Activated CD4-positive, alpha-beta memory T cell treated with anti-CD3 and anti-CD28 coated beads for 36 hours (primary cell): ENCODE measurements around the gene ISCA1. TPM values are rescaled to one million over a fixed set of nuclear protein-coding genes. Genes with fewer than 3 reads are reported as not detected.
A peak's percentile ranks its signal among the peaks of the same experiment; 100 is the strongest.
"Not testable (repeated sequence)": the region's sequence is repeated elsewhere in the genome, so short reads cannot be mapped to it uniquely, and the experiment has no call there.

Experiments
- CTCF ChIA-PET: fragments of 350-600 bp; sonication (Branson Sonifier 250); formaldehyde crosslinking; loops from one replicate; lab custom pipeline; 2021; ENCODE audit warnings: antibody characterized with exemption, inconsistent platforms; lab: Charles Lee
- POLR2A ChIA-PET: fragments of 350-600 bp; sonication (Branson Sonifier 250); formaldehyde crosslinking; loops from one replicate; lab custom pipeline; 2021; ENCODE audit warnings: antibody characterized with exemption; lab: Charles Lee
- DNase-seq: peaks from one replicate; pipeline ENCODE4 v3.0.0-alpha.2; 2020
- H3K27ac Mint-ChIP-seq: one replicate; pipeline ENCODE4 v1.8.0; 2021; ENCODE audit warnings: mixed read lengths
- H3K27me3 Mint-ChIP-seq: one replicate; pipeline ENCODE4 v1.8.0; 2021; ENCODE audit warnings: mixed read lengths
- H3K36me3 Mint-ChIP-seq: one replicate; pipeline ENCODE4 v1.8.0; 2021; ENCODE audit warnings: mixed read lengths
- H3K4me1 Mint-ChIP-seq: one replicate; pipeline ENCODE4 v1.8.0; 2021; ENCODE audit warnings: low read depth, mixed read lengths
- H3K4me3 Mint-ChIP-seq: one replicate; pipeline ENCODE4 v1.8.0; 2021; ENCODE audit warnings: mild to moderate bottlenecking, mixed read lengths
- H3K9me3 Mint-ChIP-seq: one replicate; pipeline ENCODE4 v1.8.0; 2021; ENCODE audit warnings: mixed read lengths
- intact Hi-C: fragments of 100-400 bp; cut with micrococcal nuclease; formaldehyde crosslinking; loops from one replicate; pipeline ENCODE4 v1.15.1; 2023
- total RNA-seq, 2 experiments: library from RNA; stranded (reverse); gene quantifications; one replicate each; pipeline ENCODE4 v1.2.3, GENCODE V29; 2021

Gene ISCA1
- total RNA-seq, 2 experiments from 2014 or later: 21.4 to 22.1 TPM

DNA sequence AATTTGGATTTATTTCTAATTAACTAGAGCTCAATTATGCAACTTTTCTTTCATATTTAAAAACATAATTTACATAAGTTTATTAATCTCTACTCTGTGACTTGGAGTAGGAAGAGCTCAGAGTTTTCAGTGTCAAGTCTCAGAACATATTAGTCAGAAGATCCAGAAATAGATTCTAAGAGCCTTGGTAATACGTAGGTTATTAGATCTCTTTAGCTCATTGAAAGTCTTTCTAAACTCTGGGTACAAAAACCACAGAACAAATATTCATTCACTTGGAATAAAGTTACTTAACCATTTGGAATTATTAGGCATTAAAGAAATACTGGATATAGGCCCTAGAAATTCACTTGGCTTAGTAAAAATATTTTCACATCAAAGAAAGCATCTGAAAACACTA, 26.3 kb upstream of the ISCA1 start:
- Mint-ChIP-seq H3K9me3 (no peaks in the 10 kb centered on the region), H3K4me3 (no peak overlapping the region), H3K4me1 (peaks cover 17% of the 10 kb centered on the region), H3K36me3 (peaks cover 60% of the 10 kb centered on the region), H3K27ac (no peak overlapping the region), H3K27me3 (no peaks in the 10 kb centered on the region)
- intact Hi-C loops: no loop called here
- no peak for DNase-seq
- ChIA-PET CTCF (interaction anchor here (0.7 kb wide), 1 partner anchor 24 kb away, joined by 3 read pairs; no protein-coding TSS in a partner anchor), POLR2A (no interaction called here)

- H3K27me3 Mint-ChIP-seq: no peaks in the 10 kb centered on the region
- DNase-seq: no peak
- H3K36me3 Mint-ChIP-seq: peaks cover 57% of the 10 kb centered on the region
- H3K27ac Mint-ChIP-seq: peak overlapping the region; percentile 90
- H3K4me3 Mint-ChIP-seq: no peak overlapping the region
- POLR2A ChIA-PET: no interaction called here
- no peaks in the 10 kb centered on the region for H3K9me3 Mint-ChIP-seq
- CTCF ChIA-PET: no interaction called here
- H3K4me1 Mint-ChIP-seq: peaks cover 30% of the 10 kb centered on the region
- intact Hi-C loops: loop anchor here (5.0 kb wide), 1 partner anchor 33 kb away; no protein-coding TSS in a partner anchor
Observed at GRCh38 chr9:86304236-86304730, 21.9 kb upstream of the ISCA1 start.

DNA sequence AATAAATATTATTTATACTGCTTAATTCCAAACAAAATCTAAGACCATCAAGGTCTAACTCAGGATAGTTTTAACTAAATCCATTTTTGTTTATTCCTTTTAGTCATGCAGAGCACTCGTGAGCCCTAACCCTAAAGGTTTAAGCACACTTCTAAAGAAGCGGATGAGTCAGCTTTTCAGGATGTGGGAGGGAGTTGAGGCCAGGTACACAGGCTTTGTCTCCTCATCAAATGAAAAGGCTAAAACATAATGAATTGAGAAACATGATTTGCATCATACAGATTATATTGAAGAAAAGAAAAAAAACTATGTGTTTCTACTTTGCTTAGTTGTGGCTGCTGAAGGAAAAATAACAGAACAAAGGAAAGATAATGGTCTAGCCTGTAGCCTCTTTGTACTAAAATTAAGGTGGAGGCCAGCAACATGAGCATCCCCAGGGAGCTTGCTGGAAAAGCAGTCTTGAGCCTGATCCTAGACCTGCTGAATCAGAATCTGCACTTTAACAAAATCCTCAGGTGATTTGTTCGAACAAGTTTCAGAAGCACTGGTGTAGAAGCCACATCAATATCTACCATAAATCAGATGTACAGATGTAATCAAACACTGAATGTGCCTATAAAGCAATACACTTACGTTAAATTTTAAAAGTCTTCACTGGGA, 21.1 kb upstream of the ISCA1 start:
- no peaks in the 10 kb centered on the region for H3K9me3 Mint-ChIP-seq
- intact Hi-C loops: loop anchor here (1.0 to 5.0 kb wide), 4 partner anchors 21 to 561 kb away; partner anchors contain the start of gene ISCA1
- H3K27ac Mint-ChIP-seq: peak overlapping the region; percentile 90
- H3K4me3 Mint-ChIP-seq: peak overlapping the region; percentile 23
- peaks cover 38% of the 10 kb centered on the region for H3K4me1 Mint-ChIP-seq
- DNase-seq: peak; percentile 68
- POLR2A ChIA-PET: no interaction called here
- H3K27me3 Mint-ChIP-seq: no peaks in the 10 kb centered on the region
- peaks cover 63% of the 10 kb centered on the region for H3K36me3 Mint-ChIP-seq
- CTCF ChIA-PET: no interaction called here

DNA sequence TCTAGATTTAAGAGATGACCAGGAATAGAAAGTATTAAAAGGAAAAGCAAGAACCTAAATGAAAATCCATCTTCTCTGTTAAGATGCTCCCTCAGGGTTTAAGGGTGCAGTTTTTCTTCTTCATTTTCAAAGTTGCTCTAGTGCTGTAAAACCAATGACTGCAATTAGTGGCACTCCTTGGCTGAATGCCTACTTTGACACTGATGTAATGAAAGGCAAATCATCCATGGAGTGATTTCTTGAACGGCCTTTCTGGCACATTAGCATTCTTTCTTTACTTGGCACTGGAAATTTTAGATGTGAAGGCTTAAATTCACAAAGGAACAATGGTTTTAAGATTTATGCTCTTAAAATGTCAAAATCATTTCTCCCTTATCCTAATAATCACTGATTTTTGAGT, 19.3 kb upstream of the ISCA1 start:
- ChIA-PET POLR2A (no interaction called here), CTCF (no interaction called here)
- Mint-ChIP-seq H3K27ac (no peak overlapping the region), H3K9me3 (no peaks in the 10 kb centered on the region), H3K4me3 (no peak overlapping the region), H3K27me3 (no peaks in the 10 kb centered on the region), H3K4me1 (peaks cover 40% of the 10 kb centered on the region), H3K36me3 (peaks cover 62% of the 10 kb centered on the region)
- no peak for DNase-seq
- intact Hi-C loops: loop anchor here (5.0 kb wide), 1 partner anchor 36 kb away; no protein-coding TSS in a partner anchor

- H3K36me3 Mint-ChIP-seq: peaks cover 54% of the 10 kb centered on the region
- ChIA-PET POLR2A (no interaction called here), CTCF (no interaction called here)
- peaks cover 39% of the 10 kb centered on the region for H3K4me1 Mint-ChIP-seq
- H3K27me3 Mint-ChIP-seq: no peaks in the 10 kb centered on the region
- H3K4me3 Mint-ChIP-seq: no peak overlapping the region
- DNase-seq: no peak
- H3K27ac Mint-ChIP-seq: peak overlapping the region; percentile 42
- no peaks in the 10 kb centered on the region for H3K9me3 Mint-ChIP-seq
- intact Hi-C loops: loop anchor here (5.0 kb wide), 1 partner anchor 37 kb away; no protein-coding TSS in a partner anchor
Observed at GRCh38 chr9:86300701-86301100, 18.4 kb upstream of the ISCA1 start.

DNA sequence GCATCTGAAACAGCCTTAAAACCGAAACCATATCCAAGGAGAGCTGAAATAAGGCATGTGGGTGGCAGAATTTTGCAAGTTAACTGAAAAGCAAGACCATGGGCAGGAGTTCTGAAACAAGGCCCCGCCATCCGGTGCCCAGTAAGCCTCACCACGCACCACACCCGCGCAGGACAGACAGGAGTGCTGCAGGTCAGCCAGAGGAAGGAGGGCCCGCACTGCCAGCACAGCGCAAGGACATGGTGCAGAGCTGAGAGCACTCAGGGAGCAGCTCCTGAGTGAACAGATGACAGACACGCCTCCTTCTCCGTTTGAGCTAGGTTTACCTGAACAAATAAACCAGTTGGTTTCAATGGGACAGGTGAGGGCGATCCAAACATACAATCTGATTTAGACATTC, 16.5 kb upstream of the ISCA1 start:
- H3K36me3 Mint-ChIP-seq: peaks cover 45% of the 10 kb centered on the region
- H3K9me3 Mint-ChIP-seq: no peaks in the 10 kb centered on the region
- ChIA-PET CTCF (interaction anchor here (1.9 kb wide), 1 partner anchor 97 kb away, joined by 5 read pairs; no protein-coding TSS in a partner anchor), POLR2A (no interaction called here)
- peaks cover 25% of the 10 kb centered on the region for H3K4me1 Mint-ChIP-seq
- DNase-seq: no peak
- intact Hi-C loops: no loop called here
- peak overlapping the region; percentile 67 for H3K27ac Mint-ChIP-seq
- no peak overlapping the region for H3K4me3 Mint-ChIP-seq
- no peaks in the 10 kb centered on the region for H3K27me3 Mint-ChIP-seq

DNA sequence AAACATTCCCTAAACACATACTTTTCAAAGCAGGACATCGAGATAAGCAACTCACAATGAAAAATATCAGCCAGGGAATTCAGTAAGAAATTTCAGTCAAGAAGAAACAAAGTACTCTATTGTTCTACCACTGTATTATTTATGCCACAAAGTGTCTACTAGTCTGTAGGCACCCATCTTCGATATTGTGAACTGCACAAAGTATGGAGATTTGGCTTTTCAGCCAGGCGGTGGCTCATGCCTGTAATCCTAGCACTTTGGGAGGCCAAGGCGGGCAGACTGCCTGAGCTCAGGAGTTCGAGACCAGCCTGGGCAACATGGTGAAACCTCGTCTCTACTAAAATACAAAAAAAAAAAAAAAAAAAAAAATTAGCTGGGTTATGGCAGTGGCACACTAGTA, 8.0 kb upstream of the ISCA1 start:
- H3K27me3 Mint-ChIP-seq, intact Hi-C loops, H3K9me3 Mint-ChIP-seq, H3K4me3 Mint-ChIP-seq, CTCF ChIA-PET, H3K27ac Mint-ChIP-seq, H3K4me1 Mint-ChIP-seq, POLR2A ChIA-PET, DNase-seq: not testable (repeated sequence)
- peaks cover 16% of the 10 kb centered on the region for H3K36me3 Mint-ChIP-seq

- intact Hi-C loops: no loop called here
- Mint-ChIP-seq H3K4me1 (peaks cover 2% of the 10 kb centered on the region), H3K27ac (no peak overlapping the region), H3K9me3 (no peaks in the 10 kb centered on the region), H3K36me3 (peaks cover 11% of the 10 kb centered on the region), H3K27me3 (no peaks in the 10 kb centered on the region), H3K4me3 (no peak overlapping the region)
- no peak for DNase-seq
- ChIA-PET CTCF (no interaction called here), POLR2A (no interaction called here)
Observed at GRCh38 chr9:86288499-86289198, 6.3 kb upstream of the ISCA1 start.

DNA sequence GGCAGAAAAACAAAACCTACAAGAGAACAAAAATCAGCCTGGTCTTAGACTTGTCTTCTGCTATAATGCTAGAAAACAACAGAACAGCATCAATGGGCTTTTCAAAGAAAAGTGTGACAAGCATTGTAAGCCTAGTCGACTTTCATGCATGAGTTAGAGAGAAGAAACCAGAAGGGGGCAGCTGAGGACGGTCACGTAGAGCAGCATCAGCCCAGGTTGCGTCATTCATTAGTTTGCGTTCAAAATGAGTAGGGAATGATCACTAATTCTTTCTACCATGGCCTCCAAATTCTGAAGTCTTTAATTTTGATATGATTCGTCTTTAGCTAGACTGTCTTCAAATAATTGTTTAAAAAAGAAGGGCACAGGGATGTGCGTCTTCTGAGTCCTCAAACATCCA, 4.7 kb upstream of the ISCA1 start:
- ChIA-PET POLR2A (no interaction called here), CTCF (no interaction called here)
- intact Hi-C loops: no loop called here
- Mint-ChIP-seq H3K4me3 (no peak overlapping the region), H3K4me1 (peaks cover 11% of the 10 kb centered on the region), H3K36me3 (peaks cover 7% of the 10 kb centered on the region), H3K27ac (peak overlapping the region; percentile 14), H3K27me3 (no peaks in the 10 kb centered on the region), H3K9me3 (no peaks in the 10 kb centered on the region)
- DNase-seq: peak; percentile 27

DNA sequence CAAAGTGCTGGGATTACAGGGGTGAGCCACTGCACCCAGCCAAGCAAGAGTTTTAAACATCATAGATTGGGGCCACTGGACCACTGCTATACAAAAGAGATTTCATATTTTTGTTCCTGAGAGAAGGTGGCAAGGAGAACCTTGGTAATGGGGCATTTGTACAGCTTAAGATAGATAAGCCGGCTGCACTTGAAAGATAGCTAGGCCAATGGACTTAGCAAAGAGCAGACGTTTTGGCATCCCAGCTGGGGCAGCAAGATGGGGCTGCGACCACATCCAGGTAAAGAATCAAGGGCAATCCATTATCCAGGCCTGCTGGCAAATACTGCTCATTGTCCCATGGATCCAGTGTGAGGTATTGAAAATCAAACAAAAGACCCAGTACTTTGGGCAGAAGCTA, 3.9 kb upstream of the ISCA1 start:
- no peak for DNase-seq
- Mint-ChIP-seq H3K9me3 (no peaks in the 10 kb centered on the region), H3K4me1 (peaks cover 14% of the 10 kb centered on the region), H3K27ac (peak overlapping the region; percentile 14), H3K36me3 (peaks cover 8% of the 10 kb centered on the region), H3K4me3 (no peak overlapping the region), H3K27me3 (no peaks in the 10 kb centered on the region)
- intact Hi-C loops: no loop called here
- CTCF ChIA-PET: no interaction called here
- POLR2A ChIA-PET: no interaction called here

DNA sequence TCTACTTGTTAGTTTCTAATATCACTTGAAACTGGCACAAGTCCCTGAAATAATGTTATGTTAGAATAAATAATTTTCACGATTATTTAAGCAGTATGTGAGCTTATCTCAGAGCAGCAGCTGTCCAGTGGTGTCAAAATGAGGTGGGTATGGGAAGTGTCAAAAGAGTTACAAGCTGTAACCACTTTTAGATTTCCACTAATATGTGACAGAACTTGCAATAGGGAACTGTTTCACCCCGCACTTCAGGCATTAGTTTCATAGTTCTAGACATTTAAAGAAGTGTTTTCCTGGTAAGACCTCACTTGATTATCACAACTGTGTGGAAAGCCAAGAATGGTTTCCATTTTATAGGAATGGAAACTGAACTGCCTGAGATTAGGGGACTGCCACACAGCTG, 2.9 kb upstream of the ISCA1 start:
- no peak overlapping the region for H3K4me3 Mint-ChIP-seq
- peaks cover 22% of the 10 kb centered on the region for H3K4me1 Mint-ChIP-seq
- peak overlapping the region; percentile 33 for H3K27ac Mint-ChIP-seq
- H3K36me3 Mint-ChIP-seq: peaks cover 8% of the 10 kb centered on the region
- no peaks in the 10 kb centered on the region for H3K27me3 Mint-ChIP-seq
- intact Hi-C loops: no loop called here
- ChIA-PET CTCF (interaction anchor here (1.2 kb wide), 1 partner anchor 83 kb away, joined by 3 read pairs; no protein-coding TSS in a partner anchor), POLR2A (no interaction called here)
- no peaks in the 10 kb centered on the region for H3K9me3 Mint-ChIP-seq
- DNase-seq: no peak

DNA sequence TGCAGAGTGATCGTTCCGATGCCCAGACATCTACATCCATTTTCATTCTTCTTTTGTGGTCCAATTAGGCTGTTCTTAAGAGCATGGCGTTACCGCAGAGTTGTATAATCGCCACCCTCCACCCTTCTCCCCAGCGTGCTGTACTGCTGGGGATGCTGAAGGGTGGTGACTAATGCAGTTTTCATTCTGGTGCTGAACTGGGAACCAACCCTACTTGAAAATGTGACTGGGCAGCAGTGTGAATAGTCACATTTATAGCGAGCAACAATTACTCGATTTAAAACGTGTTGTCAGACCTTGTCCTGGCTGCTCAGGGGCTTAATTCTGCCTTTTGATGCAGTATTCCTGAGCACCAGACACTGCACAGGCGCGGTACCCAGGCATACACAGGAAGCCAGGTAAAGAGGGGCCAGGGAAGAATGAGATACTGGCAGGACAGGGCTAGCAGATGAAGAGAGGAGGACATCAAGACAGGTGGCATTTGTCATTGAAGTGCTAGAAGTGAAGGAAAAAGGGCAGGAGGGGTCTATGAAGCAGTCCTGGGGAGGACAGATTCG, 719 bp upstream of the ISCA1 start:
- ChIA-PET CTCF (interaction anchor here (0.5 to 1.3 kb wide), 2 partner anchors 12 to 81 kb away, joined by 3 to 6 read pairs; no protein-coding TSS in a partner anchor), POLR2A (interaction anchor here (0.8 to 2.2 kb wide), 11 partner anchors 12 to 541 kb away, joined by 3 to 7 read pairs (median 3); partner anchors contain the start of gene AGTPBP1)
- no peaks in the 10 kb centered on the region for H3K9me3 Mint-ChIP-seq
- H3K27me3 Mint-ChIP-seq: no peaks in the 10 kb centered on the region
- intact Hi-C loops: loop anchor here (1.0 to 5.0 kb wide), 7 partner anchors 20 to 664 kb away; partner anchors contain the start of genes GAS1, NAA35 and TUT7
- DNase-seq: no peak
- peak overlapping the region; percentile 92 for H3K4me3 Mint-ChIP-seq
- H3K27ac Mint-ChIP-seq: peak overlapping the region; percentile 96
- peaks cover 6% of the 10 kb centered on the region for H3K36me3 Mint-ChIP-seq
- peaks cover 38% of the 10 kb centered on the region for H3K4me1 Mint-ChIP-seq
